Naive thymus-derived CD8-positive, alpha-beta T cell (primary cell): ENCODE results near the gene PRKD1. TPM values are rescaled to one million over a fixed set of nuclear protein-coding genes. Genes with fewer than 3 reads are reported as not detected.
"Not testable (repeated sequence)": the region's sequence is repeated elsewhere in the genome, so short reads cannot be mapped to it uniquely, and the experiment has no call there.

Source experiments
- ATAC-seq, 2 donors: fragments of 150-1000 bp; cut with Tn5 transposase in 1 of 2; sonication (Bioruptor Pico), chemical (Tn5 transposase) in 1 of 2; 1 replicate in 1 of 2; 2 replicates in 1 of 2; pipeline ENCODE4 v1.10.0; 2021; ENCODE audit warnings: mild to moderate bottlenecking in 2 of 2, moderate library complexity in 2 of 2
- POLR2A ChIA-PET: fragments of 350-600 bp; sonication (Branson Sonifier 250); formaldehyde crosslinking; loops from one replicate; lab custom pipeline; 2021; ENCODE audit warnings: antibody characterized with exemption; lab: Charles Lee
- DNase-seq, 10 donors: peaks; one replicate each; pipeline versions ENCODE4 v3.0.0 to v3.0.0-alpha.2; 2020 to 2022
- H3K27ac Mint-ChIP-seq, 10 donors: one replicate each; pipeline ENCODE4 v1.8.0; 2020 to 2022; ENCODE audit warnings: mild to moderate bottlenecking in 10 of 10, mixed read lengths in 10 of 10, moderate library complexity in 4 of 10, inconsistent platforms in 1 of 10
- H3K27me3 Mint-ChIP-seq, 5 donors: one replicate each; pipeline ENCODE4 v1.8.0; 2021 to 2022; ENCODE audit warnings: mixed read lengths in 5 of 5
- H3K36me3 Mint-ChIP-seq, 3 donors: one replicate each; pipeline ENCODE4 v1.8.0; 2020 to 2022; ENCODE audit warnings: mixed read lengths in 3 of 3, mild to moderate bottlenecking in 2 of 3, inconsistent platforms in 1 of 3
- H3K4me1 Mint-ChIP-seq, 4 donors: one replicate each; pipeline ENCODE4 v1.8.0; 2021 to 2022; ENCODE audit warnings: mixed read lengths in 4 of 4
- H3K4me3 Mint-ChIP-seq, 10 donors: one replicate each; pipeline ENCODE4 v1.8.0; 2020 to 2022; ENCODE audit warnings: mild to moderate bottlenecking in 10 of 10, mixed read lengths in 10 of 10, moderate library complexity in 6 of 10, inconsistent platforms in 1 of 10
- H3K9me3 Mint-ChIP-seq, 9 donors: one replicate each; pipeline ENCODE4 v1.8.0; 2020 to 2022; ENCODE audit warnings: mixed read lengths in 9 of 9, mild to moderate bottlenecking in 3 of 9, inconsistent platforms in 1 of 9, moderate library complexity in 1 of 9
- polyA plus RNA-seq, 3 donors: library from polyadenylated mRNA; unstranded; fragments of 300-500 nt; fragmentation: Illumina TruSeq; gene quantifications; one replicate each; pipeline ENCODE4 v1.2.3, GENCODE V29; 2021
- total RNA-seq, 8 experiments: library from RNA in 2 of 8; stranded (reverse) in 2 of 8; gene quantifications; one replicate each; pipeline ENCODE4 v1.2.3 and lab custom pipeline; 2021 to 2026

Gene PRKD1
- total and polyA plus RNA-seq, 5 experiments from 2014 or later: not detected

DNA sequence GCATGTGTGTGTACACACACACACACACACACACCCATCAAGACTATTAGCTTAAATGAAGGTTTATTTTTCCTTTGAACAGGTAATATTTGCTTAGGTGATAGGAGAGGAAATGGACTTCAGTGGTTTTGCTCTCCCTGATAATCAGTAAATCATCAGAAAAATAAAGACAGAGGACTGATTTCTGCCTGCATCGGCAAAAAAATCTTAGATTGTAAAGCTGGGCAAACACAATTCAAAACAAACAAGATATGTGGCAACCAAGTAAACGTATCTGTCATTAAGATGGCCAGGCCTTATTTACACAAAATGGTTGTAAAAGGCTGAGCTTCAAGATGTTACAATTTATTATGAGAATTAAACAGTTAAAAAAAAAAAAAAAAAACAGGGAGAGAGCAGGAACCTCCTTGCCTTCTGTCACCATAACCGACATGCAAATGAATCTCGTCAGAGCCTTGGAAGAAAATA lies 31.3 kb downstream of the PRKD1 start:
- no peaks in the 10 kb centered on the region for H3K36me3 Mint-ChIP-seq
- no peak overlapping the region for H3K27ac Mint-ChIP-seq
- peaks cover 0 to 19% (median 2%) of the 10 kb centered on the region in 9 donors for H3K9me3 Mint-ChIP-seq
- no peaks in the 10 kb centered on the region for H3K27me3 Mint-ChIP-seq
- DNase-seq (no peak), ATAC-seq (no peak)
- POLR2A ChIA-PET: no interaction called here
- no peak overlapping the region for H3K4me3 Mint-ChIP-seq
- H3K4me1 Mint-ChIP-seq: no peaks in the 10 kb centered on the region

DNA sequence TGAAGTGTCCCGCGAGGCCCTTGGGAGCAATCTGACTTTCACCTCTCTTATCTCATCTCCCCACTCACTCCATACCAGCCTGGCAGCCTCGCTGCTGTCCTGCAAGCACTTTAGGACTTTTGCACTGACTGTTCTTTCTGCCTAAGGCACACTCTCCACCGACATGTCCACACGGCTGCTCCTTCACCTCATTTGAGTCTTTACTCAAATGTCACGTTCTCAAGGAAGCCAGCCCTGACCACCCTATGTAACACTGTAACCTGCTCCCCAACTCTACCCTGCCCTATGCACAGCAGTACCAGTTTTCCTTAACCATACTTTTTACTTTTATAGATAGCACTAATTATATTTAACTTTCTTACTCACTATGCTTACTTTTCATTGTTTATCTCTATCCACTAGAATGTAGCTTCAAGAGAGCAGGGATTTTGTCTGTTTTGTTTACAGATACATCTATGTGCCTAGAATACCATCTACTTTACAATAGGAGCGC lies 32.0 kb downstream of the PRKD1 start:
- no peak overlapping the region for H3K4me3 Mint-ChIP-seq
- H3K36me3 Mint-ChIP-seq: no peaks in the 10 kb centered on the region
- ATAC-seq (no peak), DNase-seq (no peak)
- no peak overlapping the region for H3K27ac Mint-ChIP-seq
- POLR2A ChIA-PET: no interaction called here
- H3K27me3 Mint-ChIP-seq: no peaks in the 10 kb centered on the region
- H3K4me1 Mint-ChIP-seq: no peaks in the 10 kb centered on the region
- H3K9me3 Mint-ChIP-seq: peaks cover 0 to 19% (median 0%) of the 10 kb centered on the region in 9 donors

DNA sequence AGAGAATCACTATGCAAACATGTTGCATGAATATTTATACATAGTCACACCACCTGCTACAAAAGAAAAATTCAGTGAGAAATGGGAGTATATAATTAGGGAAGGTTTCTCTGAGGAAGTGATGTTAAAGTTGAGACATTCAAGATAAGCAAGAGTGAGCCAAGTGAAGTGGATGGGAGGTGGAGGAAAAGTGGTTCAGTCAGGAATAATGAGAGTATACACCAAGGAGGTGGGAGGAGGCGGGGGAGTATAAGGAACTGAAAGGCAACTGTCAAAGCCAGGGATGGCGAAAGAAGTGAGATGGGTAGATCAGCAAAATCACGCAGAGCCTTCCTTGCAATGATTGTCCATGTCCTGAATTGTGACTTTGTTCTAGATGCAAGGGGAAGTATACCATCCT lies 33.7 kb downstream of the PRKD1 start:
- peaks cover 0 to 19% (median 0%) of the 10 kb centered on the region in 9 donors for H3K9me3 Mint-ChIP-seq
- no peak overlapping the region for H3K27ac Mint-ChIP-seq
- H3K27me3 Mint-ChIP-seq: no peaks in the 10 kb centered on the region
- no peaks in the 10 kb centered on the region for H3K36me3 Mint-ChIP-seq
- POLR2A ChIA-PET: no interaction called here
- no peak for ATAC-seq
- H3K4me1 Mint-ChIP-seq: no peaks in the 10 kb centered on the region
- H3K4me3 Mint-ChIP-seq: no peak overlapping the region
- no peak for DNase-seq

DNA sequence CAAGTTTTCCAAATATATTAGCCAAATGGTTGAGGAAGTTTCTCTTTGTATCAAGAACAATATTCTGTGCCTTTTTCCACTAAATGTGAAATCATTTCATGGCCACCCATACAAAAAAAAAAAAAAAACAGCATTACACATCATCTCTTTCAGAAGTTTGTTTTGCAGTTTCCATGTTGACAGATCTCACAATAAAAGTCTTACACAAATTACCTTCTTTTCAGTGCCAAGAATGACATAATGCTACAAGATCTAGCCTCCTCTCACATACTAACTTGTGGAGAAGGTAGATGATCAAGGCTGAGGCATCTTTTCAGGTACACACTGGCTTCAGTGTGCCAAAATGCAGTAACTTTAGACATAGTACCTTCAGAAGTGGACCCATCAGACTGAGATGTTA lies 35.3 kb downstream of the PRKD1 start:
- no peak for DNase-seq

DNA sequence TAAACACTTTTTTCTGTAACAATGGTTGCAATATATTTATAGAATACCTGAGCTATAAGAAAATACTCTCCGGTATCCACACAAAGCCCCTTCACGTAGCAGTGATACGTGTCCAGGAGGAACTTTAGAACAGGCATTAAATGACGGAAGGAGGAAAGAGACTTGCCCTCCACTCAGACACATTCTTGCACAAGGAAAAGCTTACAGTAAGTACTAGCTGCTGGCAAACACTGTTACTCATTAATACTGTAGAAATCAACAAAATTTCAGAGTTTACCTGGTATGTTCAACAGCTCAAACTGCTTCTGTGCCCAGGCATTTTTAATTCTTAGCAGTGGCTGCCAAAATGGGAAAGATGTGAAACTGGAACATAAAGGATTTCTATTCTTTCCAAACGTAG lies 41.7 kb downstream of the PRKD1 start:
- POLR2A ChIA-PET: no interaction called here
- no peak for ATAC-seq
- H3K4me3 Mint-ChIP-seq: no peak overlapping the region

More for the DNA sequence above, 35.3 kb downstream of the PRKD1 start:
- no peaks in the 10 kb centered on the region for H3K4me1 Mint-ChIP-seq
- POLR2A ChIA-PET: no interaction called here
- H3K36me3 Mint-ChIP-seq: no peaks in the 10 kb centered on the region
- no peak overlapping the region for H3K27ac Mint-ChIP-seq
- peaks cover 0 to 19% (median 0%) of the 10 kb centered on the region in 9 donors for H3K9me3 Mint-ChIP-seq
- ATAC-seq: no peak
- H3K4me3 Mint-ChIP-seq: no peak overlapping the region
- H3K27me3 Mint-ChIP-seq: no peaks in the 10 kb centered on the region

DNA sequence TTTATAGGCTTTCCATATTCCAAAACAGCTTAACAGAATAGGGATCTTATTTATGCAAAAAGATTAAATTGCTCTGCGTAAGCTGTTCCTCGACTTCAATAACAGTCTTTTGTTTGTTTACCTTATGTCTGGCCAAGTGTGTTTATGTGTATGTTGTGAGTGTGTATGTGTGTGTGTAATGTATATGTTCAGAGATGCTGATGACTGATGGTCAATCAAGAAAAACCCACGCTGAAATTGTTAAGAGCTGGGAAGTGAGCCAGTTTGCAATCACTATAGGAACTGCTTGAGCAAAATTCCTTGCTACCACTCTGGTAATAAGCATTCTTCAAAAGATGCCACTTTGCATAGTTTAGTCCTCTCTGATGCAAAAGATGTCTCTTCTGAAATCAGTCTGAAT lies 59.6 kb downstream of the PRKD1 start:
- H3K9me3 Mint-ChIP-seq: peaks cover 0 to 5% (median 0%) of the 10 kb centered on the region in 9 donors
- DNase-seq: no peak
- H3K36me3 Mint-ChIP-seq: no peaks in the 10 kb centered on the region
- no peak for ATAC-seq
- no peaks in the 10 kb centered on the region for H3K4me1 Mint-ChIP-seq
- no peaks in the 10 kb centered on the region for H3K27me3 Mint-ChIP-seq
- H3K27ac Mint-ChIP-seq: no peak overlapping the region
- POLR2A ChIA-PET: no interaction called here
- no peak overlapping the region for H3K4me3 Mint-ChIP-seq

More for the DNA sequence above, 41.7 kb downstream of the PRKD1 start:
- Mint-ChIP-seq H3K9me3 (peaks cover 3 to 22% (median 12%) of the 10 kb centered on the region in 9 donors), H3K27me3 (no peaks in the 10 kb centered on the region), H3K36me3 (peaks cover 0 to 10% (median 0%) of the 10 kb centered on the region in 3 donors), H3K27ac (no peak overlapping the region), H3K4me1 (no peaks in the 10 kb centered on the region)
- DNase-seq: no peak

DNA sequence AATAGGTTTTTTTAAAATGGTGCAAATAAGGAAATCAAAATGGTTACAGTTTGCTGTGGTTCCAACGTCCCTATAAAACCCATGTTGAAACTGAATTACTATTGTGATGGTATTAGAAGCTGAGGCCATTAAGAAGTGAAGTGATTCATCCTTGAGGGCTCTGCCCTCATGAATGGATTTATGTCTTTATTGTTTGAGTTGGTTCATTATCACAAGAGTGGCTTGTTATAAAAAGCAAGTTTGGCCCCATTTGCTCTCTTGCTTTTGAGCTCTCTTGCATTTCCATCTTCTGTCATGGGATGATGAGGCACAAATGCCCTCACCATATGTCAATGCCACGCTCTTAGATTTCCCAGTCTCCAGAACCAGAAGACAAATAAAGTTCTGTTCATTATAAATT lies 62.3 kb downstream of the PRKD1 start:
- no peaks in the 10 kb centered on the region for H3K27me3 Mint-ChIP-seq
- no peak for DNase-seq
- H3K9me3 Mint-ChIP-seq: peaks cover 0 to 11% (median 0%) of the 10 kb centered on the region in 9 donors
- no peaks in the 10 kb centered on the region for H3K36me3 Mint-ChIP-seq
- no peak overlapping the region for H3K27ac Mint-ChIP-seq
- POLR2A ChIA-PET: no interaction called here
- H3K4me3 Mint-ChIP-seq: no peak overlapping the region
- no peaks in the 10 kb centered on the region for H3K4me1 Mint-ChIP-seq
- ATAC-seq: no peak

DNA sequence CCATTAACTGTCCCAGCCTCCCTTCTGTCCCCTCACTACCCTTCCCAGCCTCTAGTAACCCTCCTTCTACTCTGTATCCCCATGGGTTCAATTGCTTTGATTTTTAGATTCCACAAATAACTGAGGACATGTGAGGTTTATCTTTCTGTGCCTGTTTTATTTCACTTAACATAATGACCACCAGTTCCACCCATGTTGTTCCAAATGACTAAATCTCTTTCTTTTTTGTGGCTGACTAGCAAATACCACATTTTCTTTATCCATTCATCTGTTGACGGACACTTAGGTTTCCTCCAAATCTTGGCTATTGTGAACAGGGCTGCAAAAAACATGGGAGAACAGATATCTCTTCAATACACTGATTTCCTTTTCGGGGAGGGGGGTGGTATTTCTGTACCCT lies 65.7 kb downstream of the PRKD1 start:
- Mint-ChIP-seq H3K27ac (no peak overlapping the region), H3K36me3 (no peaks in the 10 kb centered on the region), H3K27me3 (no peaks in the 10 kb centered on the region), H3K9me3 (peaks cover 0 to 11% (median 5%) of the 10 kb centered on the region in 9 donors), H3K4me1 (peaks cover 0 to 13% (median 0%) of the 10 kb centered on the region in 4 donors), H3K4me3 (no peak overlapping the region)
- no peak for DNase-seq
- POLR2A ChIA-PET: no interaction called here
- ATAC-seq: no peak

DNA sequence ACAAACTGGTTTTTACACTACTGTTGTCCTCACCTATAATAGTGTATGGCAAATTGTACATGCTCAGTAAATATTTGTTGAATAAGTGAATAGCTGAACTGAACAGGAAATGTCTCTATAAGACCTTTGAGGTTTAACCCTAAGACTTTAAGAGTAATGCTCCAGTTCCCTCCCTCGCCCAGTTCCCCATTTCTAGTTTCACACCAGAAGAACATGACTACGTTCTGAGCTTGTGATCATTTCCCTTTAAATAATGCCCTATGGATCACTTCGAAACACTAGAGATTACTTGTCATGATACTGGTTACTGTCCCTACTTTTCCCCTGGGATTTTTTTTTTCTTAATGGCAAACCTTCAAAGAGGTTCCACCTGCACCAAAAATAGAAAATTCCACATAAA lies 69.3 kb downstream of the PRKD1 start:
- peak overlapping the region in 1 of 10 donors; percentile 8 for H3K27ac Mint-ChIP-seq
- peaks cover 0 to 14% (median 0%) of the 10 kb centered on the region in 4 donors for H3K4me1 Mint-ChIP-seq
- no peak overlapping the region for H3K4me3 Mint-ChIP-seq
- ATAC-seq (no peak), DNase-seq (no peak)
- H3K36me3 Mint-ChIP-seq: no peaks in the 10 kb centered on the region
- POLR2A ChIA-PET: no interaction called here
- H3K9me3 Mint-ChIP-seq: peaks cover 6 to 35% (median 18%) of the 10 kb centered on the region in 9 donors
- no peaks in the 10 kb centered on the region for H3K27me3 Mint-ChIP-seq

DNA sequence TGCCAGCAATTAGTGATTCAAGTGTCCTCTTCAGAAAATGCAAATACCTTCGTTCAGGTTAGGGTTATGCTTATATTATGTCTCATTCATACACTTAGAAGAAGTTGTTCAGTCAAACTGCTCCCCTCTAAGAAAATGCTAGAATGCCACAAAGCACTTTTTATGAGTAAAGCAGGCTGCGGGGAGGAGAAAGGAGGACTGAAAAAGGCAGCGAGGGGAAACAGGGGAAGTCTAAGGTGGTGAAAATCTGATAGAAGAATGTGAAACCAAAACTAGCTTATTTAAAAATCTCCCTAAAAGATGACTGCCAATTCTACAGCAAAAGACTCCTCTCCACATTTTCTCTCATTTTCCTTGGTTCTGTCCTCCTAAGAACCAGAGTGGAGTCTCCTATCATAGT lies 70.1 kb downstream of the PRKD1 start:
- Mint-ChIP-seq H3K4me1 (peaks cover 0 to 14% (median 0%) of the 10 kb centered on the region in 4 donors), H3K9me3 (peaks cover 9 to 38% (median 23%) of the 10 kb centered on the region in 9 donors), H3K27me3 (no peaks in the 10 kb centered on the region), H3K27ac (peak overlapping the region in 2 of 10 donors; percentile 8 to 38), H3K4me3 (peak overlapping the region in 1 of 10 donors; percentile 40), H3K36me3 (no peaks in the 10 kb centered on the region)
- DNase-seq (no peak), ATAC-seq (no peak)
- POLR2A ChIA-PET: no interaction called here

DNA sequence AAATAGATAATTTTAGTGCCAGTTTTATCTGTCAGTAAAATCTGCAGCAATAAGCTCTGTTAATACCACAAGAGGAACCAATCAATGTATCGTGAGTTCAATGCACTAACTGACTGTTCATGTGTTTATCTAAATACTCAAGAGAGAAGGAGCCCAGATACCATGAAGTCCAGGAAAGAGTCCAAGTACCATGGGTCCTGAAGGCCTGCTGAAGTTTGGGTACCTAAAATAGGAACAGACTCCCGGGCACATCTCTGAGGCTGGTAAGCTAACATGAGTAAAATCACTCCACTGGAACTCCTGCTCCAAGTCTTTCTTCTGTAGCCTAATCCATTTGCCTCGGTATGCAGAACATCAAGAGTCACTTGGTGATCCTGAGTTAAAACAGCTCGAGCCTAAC lies 71.1 kb downstream of the PRKD1 start:
- no peak overlapping the region for H3K27ac Mint-ChIP-seq
- H3K36me3 Mint-ChIP-seq: no peaks in the 10 kb centered on the region
- no peak overlapping the region for H3K4me3 Mint-ChIP-seq
- peaks cover 0 to 14% (median 0%) of the 10 kb centered on the region in 4 donors for H3K4me1 Mint-ChIP-seq
- ATAC-seq: no peak
- DNase-seq: no peak
- peaks cover 11 to 38% (median 26%) of the 10 kb centered on the region in 9 donors for H3K9me3 Mint-ChIP-seq
- POLR2A ChIA-PET: no interaction called here
- H3K27me3 Mint-ChIP-seq: no peaks in the 10 kb centered on the region

DNA sequence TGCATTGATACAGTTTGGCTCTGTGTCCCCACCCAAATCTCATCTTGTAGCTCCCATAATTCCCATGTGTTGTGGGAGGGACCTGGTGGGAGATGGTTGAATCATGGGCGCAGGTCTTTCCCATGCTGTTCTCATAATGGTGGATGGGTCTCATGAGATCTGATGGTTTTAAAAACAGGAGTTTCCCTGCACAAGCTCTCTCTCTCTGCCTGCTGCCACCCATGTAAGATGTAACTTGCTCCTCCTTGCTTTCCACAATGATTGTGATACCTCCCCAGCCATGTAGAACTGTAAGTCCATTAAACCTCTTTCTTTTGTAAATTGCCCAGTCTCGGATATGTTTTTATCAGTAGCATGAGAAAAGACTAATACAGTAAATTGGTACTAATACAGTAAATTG lies 74.0 kb downstream of the PRKD1 start:
- H3K9me3 Mint-ChIP-seq: peaks cover 19 to 61% (median 30%) of the 10 kb centered on the region in 9 donors
- peaks cover 0 to 14% (median 0%) of the 10 kb centered on the region in 4 donors for H3K4me1 Mint-ChIP-seq
- POLR2A ChIA-PET, H3K36me3 Mint-ChIP-seq, H3K4me3 Mint-ChIP-seq, DNase-seq, ATAC-seq, H3K27me3 Mint-ChIP-seq, H3K27ac Mint-ChIP-seq: not testable (repeated sequence)

DNA sequence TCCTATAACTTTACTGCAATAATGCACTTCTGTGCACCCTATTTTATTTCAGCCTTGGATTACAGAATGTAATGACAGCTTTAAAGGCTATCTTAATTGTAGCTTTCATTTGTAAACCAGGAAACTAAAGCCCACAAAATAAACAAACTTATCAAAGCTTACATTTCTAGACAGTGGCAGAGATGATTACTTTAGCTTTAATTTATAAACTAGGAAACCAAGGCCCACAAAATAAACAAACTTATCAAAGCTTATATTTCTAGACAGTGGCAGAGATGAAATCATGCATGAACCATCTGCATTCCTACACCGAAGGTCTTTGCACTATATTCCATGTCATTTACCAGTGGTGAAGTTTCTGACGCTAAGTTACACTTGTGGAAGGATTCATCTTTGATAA lies 74.4 kb downstream of the PRKD1 start:
- peaks cover 0 to 11% (median 0%) of the 10 kb centered on the region in 4 donors for H3K4me1 Mint-ChIP-seq
- no peak overlapping the region for H3K4me3 Mint-ChIP-seq
- ATAC-seq: no peak
- H3K27ac Mint-ChIP-seq: no peak overlapping the region
- DNase-seq: no peak
- H3K36me3 Mint-ChIP-seq: no peaks in the 10 kb centered on the region
- H3K27me3 Mint-ChIP-seq: no peaks in the 10 kb centered on the region
- POLR2A ChIA-PET: no interaction called here
- peaks cover 19 to 65% (median 31%) of the 10 kb centered on the region in 9 donors for H3K9me3 Mint-ChIP-seq

DNA sequence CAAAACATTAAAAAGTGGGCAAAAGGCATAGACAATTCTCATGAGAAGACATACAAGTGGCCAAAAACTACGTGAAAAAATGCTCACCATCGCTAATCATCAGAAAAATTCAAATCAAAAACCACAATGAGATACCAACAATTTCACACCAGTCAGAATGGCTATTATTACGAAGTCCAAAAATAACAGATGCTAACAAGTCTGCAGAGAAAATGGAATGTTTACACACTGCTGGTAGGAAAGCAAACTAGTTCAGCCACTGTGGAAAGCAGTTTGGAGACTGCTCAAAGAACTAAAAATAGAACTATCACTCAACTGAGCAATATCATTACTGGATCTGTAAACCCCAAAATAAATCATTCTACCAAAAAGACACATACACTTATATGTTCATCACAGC lies 76.2 kb downstream of the PRKD1 start:
- Mint-ChIP-seq H3K9me3 (peaks cover 19 to 70% (median 31%) of the 10 kb centered on the region in 9 donors), H3K27me3 (peaks cover 0 to 3% (median 0%) of the 10 kb centered on the region in 5 donors), H3K36me3 (no peaks in the 10 kb centered on the region), H3K27ac (no peak overlapping the region), H3K4me1 (no peaks in the 10 kb centered on the region), H3K4me3 (no peak overlapping the region)
- POLR2A ChIA-PET: no interaction called here
- DNase-seq (no peak), ATAC-seq (no peak)
